GM12891 (cell line): ENCODE results near the gene ODAD3. TPM values are rescaled to one million over a fixed set of nuclear protein-coding genes. Genes with fewer than 3 reads are reported as not detected.

Source experiments
- DNase-seq: peaks from one replicate; pipeline ENCODE4 v3.0.0; 2011; ENCODE audit warnings: low spot score; ENCODE audit not compliant: insufficient read length
- FAIRE-seq: peaks from 2 replicates; lab custom pipeline; 2011; peaks lifted over from hg19 to GRCh38; lab: Jason Lieb, UNC
- PAX5 ChIP-seq: IDR thresholded peaks from 2 replicates; pipeline ENCODE4 v1.6.1; 2011; ENCODE audit warnings: low read length, moderate library complexity, mild to moderate bottlenecking; ENCODE audit not compliant: insufficient read depth, severe bottlenecking
- POLR2A ChIP-seq: IDR thresholded peaks from 2 replicates; pipeline ENCODE4 v1.6.1; 2011; ENCODE audit warnings: low read depth, low read length, control low read depth
- POLR2AphosphoS5 ChIP-seq: IDR thresholded peaks from 2 replicates; pipeline ENCODE4 v1.6.1; 2011; ENCODE audit warnings: low read depth, low read length, control low read depth
- POU2F2 ChIP-seq: IDR thresholded peaks from 2 replicates; pipeline ENCODE4 v1.6.1; 2011; ENCODE audit warnings: low read depth, mild to moderate bottlenecking, control low read depth, low read length, moderate library complexity
- SPI1 ChIP-seq: IDR thresholded peaks from 2 replicates; pipeline ENCODE4 v1.6.1; 2011; ENCODE audit warnings: low read depth, low read length, control low read depth
- TAF1 ChIP-seq: IDR thresholded peaks from 2 replicates; pipeline ENCODE4 v1.6.1; 2011; ENCODE audit warnings: low read depth, low read length, control low read depth
- polyA plus RNA-seq: library from polyadenylated mRNA; unstranded; fragments of >200 nt; gene quantifications from one replicate; pipeline ENCODE4 v1.2.1, GENCODE V29; 2012; ENCODE audit warnings: low read depth, missing spikeins, inconsistent platforms; ENCODE audit not compliant: missing spikeins

Gene ODAD3
- polyA plus RNA-seq = 0.23 TPM

DNA sequence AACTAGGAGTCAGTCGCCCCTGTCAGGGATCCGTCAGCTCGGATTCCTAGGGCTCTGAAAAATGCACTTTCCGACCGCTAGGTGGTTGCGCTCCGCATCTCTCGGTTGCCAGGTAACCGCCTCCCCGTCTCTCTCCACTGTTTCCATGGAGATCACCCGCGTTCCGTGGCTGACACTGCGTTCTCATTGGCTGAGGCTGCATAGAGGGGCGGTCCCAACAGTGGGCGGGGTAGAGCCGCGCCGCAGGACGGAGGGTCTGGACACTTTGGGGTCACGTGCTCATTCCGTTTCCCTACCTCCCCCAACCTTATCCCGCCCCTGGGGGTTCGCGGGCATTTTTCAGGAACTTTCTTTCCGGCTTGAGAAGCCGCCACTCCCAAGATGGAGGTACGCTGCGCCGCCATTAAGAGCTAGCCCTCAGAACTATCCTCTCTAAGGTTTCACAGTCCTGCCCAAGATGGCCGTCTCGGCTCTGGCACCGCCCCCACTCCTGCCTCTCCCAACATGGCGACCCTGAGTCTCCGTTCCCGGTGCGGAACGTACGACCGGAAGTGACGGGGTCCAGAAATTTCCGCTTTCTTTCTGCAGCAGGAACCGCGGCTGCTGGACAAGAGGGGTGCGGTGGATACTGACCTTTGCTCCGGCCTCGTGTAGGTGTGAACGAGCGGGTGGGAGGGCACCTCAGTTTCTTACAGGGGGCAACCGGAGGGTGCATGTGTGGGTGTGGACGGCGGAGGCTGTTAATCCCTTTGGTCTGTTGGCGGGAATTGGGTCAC lies at the start of gene ODAD3, which contains the start of gene PRKCSH:
ODAD3 (minus strand) TSS at position 65 of the 776 bp plus-strand sequence. CDS start 105 bp downstream, outside the sequence.
PRKCSH (plus strand) TSS at position 579 of the 776 bp plus-strand sequence. CDS start 483 bp downstream, outside the sequence.
- TF ChIP-seq POLR2AphosphoS5 (peak; percentile 92), TAF1 (peak; percentile 88; the same call in 1 of the 2 replicates), POLR2A (peak; percentile 88), PAX5 (no peak), POU2F2 (peak; percentile 62; the same call in 1 of the 2 replicates), SPI1 (0 out of 2 replicates have a peak, but pooled peaks have one; percentile 25)
- FAIRE-seq = peak; percentile 100
- peak; percentile 96 for DNase-seq

DNA sequence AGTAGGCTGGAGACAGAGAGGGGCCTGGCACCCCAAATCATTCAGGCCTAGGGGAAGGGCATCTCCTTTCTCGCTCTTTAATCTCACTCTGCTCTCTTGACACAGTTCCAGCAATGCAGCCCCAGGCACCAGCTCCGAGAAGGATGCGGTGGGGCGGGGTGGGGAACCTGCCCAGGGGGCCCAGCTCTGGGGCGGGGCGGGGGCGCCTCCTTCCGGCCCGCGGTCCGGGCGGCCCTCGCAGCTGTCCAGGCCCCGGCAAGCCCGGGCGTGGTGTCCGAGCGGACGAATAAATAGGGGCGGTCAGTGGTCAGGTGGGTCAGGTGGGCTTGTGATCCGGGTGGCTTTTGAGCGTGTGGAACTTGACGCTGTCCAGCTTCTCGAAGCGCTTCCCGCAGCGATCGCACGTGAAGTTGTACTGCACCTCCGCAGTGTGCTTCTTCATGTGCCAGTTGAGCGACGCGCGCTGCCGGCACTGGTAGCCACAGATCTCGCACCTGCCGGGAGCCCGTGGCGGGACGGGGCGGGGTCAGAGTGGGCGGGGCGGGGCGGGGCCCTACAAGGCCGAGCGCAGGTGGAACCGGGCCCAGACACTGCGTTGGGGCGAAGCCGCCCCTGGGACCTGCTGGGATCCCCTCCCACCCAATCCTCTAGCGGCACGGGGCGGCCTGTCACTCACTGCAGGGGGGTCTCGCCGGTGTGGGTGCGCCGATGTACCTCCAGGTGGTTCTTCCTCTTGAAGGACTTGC lies 48.6 kb upstream of the ODAD3 start:
- FAIRE-seq (no peak), DNase-seq (no peak)
- no peak for TF ChIP-seq POU2F2
- no peak for TF ChIP-seq TAF1

DNA sequence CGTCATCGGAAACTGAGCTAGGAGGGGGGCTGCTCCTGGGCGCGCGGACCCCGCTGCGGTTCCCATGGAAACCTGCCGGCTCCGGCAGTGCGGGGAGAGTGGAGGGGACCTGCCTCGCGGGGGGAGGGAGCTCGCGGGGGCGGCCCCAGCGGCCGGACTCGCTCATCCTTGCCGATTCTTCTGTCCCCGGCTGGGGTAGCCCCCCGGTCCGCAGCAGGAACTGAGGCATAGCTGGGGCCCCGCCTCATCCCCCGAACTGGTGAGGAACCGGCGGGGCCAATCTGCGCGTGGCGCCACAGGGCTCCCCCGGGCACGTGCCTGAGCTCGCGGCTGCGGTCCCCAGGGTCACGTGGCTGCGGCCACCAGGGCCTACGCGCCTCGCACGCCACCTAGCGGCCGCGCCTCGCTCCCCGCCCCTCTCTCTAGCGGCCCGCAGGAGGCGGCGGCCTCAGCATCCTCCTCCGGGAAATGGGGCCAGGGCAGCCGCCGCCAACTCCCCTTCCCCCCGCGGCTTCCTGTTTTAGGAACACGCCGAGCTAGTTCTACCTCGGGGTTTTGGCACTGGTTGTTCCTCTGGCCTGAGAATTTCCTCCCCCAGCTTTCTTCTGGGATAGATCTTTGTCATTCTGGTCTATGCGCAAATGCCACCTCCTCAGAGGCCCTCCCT lies 47.6 kb upstream of the ODAD3 start:
- peak; percentile 98 for DNase-seq
- peak; percentile 99 for FAIRE-seq
- TF ChIP-seq POLR2AphosphoS5 = 0 out of 2 replicates have a peak, but pooled peaks have one; percentile 24
- peak; percentile 33 for TF ChIP-seq PAX5
- no peak for TF ChIP-seq POLR2A
- no peak for TF ChIP-seq SPI1
- peak; percentile 41; the same call in 1 of the 2 replicates for TF ChIP-seq POU2F2
- no peak for TF ChIP-seq TAF1

DNA sequence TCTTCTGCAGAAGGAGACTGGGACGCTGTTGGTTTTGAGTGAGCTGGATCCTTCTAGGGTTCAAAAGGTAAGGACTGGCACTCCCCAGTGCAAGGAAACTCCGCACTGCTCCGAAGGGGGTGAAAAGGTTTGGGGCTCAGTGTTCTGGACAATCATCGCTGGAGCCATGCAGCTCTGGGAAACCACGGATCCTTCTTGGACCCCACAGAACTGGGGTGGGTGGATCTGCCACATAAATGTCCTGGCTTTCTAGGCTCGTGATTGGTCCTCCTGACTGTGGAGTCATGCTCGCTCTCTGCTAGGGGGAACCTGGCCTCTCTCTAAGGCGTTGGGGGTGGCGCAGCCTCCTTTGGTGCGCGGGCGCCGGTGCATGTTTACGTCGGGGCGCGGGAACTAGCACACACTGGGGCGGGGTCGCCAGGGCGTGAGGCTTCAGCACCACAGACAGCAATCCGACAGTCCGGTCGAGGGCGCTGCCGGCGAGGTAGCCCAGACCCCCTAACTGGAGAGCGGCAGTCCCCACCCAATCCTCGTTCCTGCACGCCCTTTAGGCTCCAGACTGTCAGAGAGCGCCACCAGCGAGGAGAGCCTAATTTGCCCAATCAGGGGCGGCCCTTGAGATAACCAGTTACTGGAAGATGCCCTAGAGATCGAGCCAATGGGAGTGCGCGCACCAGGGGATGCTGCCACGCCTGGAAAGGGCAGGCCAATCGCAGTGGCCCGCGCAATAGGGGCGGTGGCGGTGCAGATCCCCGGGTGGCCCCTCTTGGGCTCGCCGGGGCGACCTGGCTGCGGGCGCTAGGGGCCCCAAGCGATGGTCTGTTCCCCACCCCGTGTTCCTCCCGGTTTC lies 46.8 kb upstream of the ODAD3 start:
- FAIRE-seq = no peak
- peak; percentile 77 for DNase-seq
- TF ChIP-seq TAF1 (no peak), SPI1 (no peak), POLR2AphosphoS5 (no peak), POU2F2 (no peak), PAX5 (no peak), POLR2A (no peak)

DNA sequence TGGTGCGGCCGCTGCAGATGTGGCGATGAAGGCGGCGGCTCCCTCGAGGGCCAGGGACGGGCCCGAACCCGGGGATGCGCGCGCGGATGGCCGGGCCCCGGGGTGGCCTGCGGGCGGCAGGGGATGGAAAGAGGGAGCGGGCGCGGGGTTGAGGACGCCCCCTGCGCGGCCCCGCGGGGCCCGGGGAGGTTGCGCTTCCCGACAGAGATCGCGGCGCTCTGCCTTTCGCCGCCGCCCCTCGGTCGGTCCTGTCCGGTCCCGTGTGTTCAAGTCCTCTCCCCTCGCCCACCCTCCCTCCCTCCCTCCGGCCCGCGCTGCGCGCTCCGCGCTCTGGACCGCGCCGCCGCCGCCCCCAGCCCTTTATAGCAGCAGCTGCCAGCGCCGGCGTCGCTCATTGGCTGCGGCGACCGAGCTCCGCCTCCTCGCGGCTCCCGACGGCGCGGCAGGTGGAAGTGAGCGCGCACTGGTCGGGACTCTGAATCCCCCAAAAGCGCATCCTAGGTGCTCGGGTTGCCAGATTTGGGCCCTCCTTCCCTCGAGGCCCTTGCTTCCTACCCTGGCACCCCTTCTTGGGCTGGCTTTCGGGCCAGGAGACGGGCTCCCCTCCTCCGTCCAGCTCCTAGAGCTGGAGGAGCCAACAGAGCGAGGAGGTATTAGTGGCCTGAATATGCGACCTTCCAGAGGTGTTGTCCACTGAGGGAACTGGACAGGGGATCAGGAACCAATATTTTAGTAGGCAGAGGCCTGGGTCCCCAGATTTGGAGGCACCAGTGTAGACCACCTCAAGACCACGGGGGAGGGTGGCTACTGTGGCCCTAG lies 46.0 kb upstream of the ODAD3 start, which contains the start of gene ELAVL3:
ELAVL3 (minus strand) TSS at position 332 of the 819 bp plus-strand sequence. CDS start 438 bp downstream, outside the sequence.
- DNase-seq (no peak), FAIRE-seq (no peak)
- TF ChIP-seq SPI1 (no peak), PAX5 (no peak), POLR2AphosphoS5 (no peak), POLR2A (no peak), TAF1 (no peak), POU2F2 (no peak)

DNA sequence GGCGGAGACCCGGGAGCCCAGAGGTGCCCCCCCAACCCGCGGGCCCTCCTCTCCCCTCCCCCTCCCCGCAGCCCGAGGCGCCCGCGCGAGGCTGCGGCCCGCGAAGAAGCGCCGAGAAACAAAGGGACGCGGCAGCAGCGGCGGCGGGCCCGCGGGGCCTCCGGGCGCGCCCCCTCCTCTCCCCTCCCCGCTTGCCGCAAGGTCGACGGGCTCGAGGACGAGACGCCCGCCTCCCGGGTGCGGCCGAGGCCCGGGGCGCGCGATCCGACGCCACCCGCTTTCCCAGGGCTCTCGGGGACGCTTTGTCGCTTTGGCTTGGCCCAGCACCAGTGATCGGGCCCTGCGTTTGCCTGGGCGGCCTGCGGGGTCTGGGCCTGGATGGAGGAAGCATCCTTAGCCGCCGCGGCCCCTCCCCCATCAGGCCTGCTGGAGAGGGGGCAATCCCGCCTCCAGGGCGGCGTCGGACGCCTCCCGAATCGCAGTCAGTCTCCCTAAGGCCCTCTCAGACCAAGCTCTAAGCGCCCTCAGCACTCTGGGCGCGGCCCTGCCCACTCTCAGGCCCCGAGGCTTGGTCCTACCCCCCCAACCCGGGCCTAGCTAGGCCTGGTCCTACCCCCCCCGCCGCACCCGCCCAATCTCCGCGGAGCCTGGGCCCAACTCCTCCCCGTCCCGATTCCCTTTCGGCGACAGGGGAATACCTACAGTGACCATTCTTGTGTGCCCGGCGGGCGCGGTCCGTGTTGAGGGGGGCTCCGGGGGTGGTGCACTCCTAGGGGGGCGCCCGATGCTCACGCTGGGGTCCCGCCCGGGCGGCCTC lies 45.2 kb upstream of the ODAD3 start:
- DNase-seq (no peak), FAIRE-seq (no peak)

DNA sequence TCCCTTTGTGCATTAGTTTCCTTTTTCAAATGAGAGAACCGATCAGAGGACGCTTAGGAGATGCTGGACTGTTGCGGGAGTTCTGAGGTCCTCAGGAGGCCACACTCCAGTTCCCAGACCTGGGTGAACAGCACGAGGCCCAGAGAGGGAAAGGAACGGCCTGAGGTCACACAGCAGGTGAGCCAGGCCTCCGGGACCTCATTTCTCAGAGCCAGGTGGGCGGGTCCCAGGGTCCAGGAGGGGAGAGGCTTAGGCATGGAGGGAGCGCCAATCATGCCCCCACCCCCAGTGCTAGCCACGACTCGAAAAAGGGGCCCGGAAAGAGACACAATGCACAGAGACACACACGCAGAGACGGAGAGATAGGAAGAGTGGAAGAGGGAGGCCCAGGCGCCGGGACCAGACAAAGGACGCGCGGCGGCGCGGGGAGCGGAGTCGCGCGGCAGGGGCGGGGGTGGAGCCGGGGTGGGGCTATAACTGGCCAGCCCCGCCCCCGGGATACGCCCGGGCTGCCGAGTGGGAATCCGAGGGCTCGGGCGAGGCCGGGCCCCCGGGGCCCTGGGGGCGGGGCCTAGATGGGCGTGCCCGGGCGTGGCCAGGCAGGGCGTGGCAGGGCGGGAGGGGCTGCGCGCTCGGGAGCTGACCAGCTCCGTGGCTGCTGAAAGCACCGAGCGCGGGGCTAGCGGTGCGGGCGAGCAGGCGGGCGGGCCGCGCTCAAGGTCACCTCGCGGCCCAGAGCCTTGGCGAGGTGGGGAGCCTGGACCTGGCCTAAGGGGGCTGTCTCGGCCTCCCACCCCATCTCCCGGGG lies 44.4 kb upstream of the ODAD3 start:
- DNase-seq (no peak), FAIRE-seq (no peak)
- TF ChIP-seq POLR2AphosphoS5 = no peak

More for the DNA sequence above, 45.2 kb upstream of the ODAD3 start:
- no peak for TF ChIP-seq POLR2AphosphoS5
- no peak for TF ChIP-seq TAF1
